HS-5 (cell line): Measurements from ENCODE around the gene PRR9.
A peak's percentile ranks its signal among the peaks of the same experiment; 100 is the strongest.
"Not testable (repeated sequence)": the region's sequence is repeated elsewhere in the genome, so short reads cannot be mapped to it uniquely, and the experiment has no call there.

Source experiments
- DNase-seq: peaks from one replicate; pipeline ENCODE4 v3.0.0-alpha.2; 2012; ENCODE audit warnings: low read depth

Gene PRR9

GRCh38 chr1:153217212-153217611 is at the start of gene PRR9:
Gene PRR9 (plus strand): TSS chr1:153217584. CDS start chr1:153218145, 561 bp downstream.
- peak; percentile 6 for DNase-seq

- no peak for DNase-seq
Measured at GRCh38 chr1:153168686-153169085, 48.7 kb upstream of the PRR9 start.

DNA sequence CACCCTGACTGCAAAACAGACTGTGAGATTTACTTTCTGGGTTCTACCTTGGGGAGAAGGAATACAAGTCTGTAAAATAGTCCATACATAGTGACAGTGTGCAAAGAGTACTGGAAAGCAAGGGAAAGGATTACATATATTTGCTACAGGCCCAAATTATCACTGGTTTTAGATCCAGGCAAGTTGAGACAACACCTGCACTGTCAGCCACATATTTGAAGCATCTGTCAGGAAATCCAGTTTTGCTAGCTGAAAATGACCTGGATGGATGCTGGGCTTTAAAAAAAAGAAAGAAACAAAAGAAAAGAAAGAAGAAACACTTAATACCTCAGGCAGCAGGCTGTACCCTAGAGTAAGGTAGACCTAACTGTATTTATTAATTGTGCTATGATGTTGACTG is 42.8 kb upstream of the PRR9 start:
- no peak for DNase-seq

- DNase-seq = no peak
Measured at GRCh38 chr1:153178922-153179321, 38.5 kb upstream of the PRR9 start.

- no peak for DNase-seq
Measured at GRCh38 chr1:153180556-153180955, 36.8 kb upstream of the PRR9 start.

GRCh38 chr1:153188301-153188700 is 29.1 kb upstream of the PRR9 start:
- not testable (repeated sequence) for DNase-seq

DNA sequence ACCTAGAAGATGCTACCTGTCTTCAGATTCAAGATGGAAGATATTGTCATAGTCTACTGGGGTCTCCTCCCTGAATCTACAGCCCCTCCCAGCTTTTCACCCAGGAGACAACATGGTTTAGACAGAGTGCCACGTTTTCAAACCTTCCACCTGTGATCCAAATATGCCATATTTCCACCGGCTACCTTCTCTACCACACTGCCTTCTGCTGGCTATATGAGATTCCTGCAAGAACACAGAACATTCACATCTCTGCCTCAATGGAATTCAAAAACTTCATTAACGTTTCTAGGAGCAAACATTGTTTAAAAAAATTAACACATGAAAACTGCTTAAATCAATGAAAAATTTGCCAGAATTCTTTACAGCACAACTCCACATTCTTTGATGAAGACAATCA is 27.0 kb upstream of the PRR9 start:
- no peak for DNase-seq

GRCh38 chr1:153192697-153193096 is 24.7 kb upstream of the PRR9 start:
- no peak for DNase-seq

DNA sequence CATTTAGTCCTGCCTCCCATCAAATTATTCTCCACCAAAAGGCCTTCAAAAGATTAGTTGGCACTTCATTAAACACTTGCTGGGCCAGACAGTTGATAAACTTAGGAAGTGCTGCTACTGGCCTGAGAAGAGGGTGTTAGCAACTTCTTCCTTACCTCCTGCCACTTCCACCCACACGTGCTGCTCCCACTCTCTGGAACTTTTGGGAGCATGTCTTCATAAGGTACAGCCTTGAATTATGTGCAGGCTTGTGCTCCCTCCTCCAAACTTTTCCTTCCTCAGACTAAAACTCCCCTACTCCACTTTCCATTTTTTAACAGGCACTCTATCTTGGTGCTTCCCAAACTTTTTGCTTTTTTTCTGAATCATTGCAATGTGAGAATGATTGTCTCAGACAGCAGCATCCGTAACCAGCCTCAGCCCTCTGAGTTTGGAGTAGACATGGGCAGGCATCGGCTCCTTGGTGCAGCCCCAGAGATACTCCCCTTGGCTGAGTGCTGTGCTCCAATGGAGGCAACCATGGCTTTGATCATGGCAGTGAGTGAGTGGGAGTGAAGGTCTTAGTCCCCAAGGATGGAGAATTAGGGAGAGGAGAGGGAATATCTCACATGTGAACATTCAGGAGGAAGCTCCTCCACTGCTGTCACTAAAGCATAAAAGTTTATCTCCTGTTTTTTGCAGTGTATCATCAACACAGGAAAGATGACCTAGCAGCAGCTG is 22.9 kb upstream of the PRR9 start:
- DNase-seq = no peak

- DNase-seq = no peak
Measured at GRCh38 chr1:153195216-153195615, 22.2 kb upstream of the PRR9 start.

DNA sequence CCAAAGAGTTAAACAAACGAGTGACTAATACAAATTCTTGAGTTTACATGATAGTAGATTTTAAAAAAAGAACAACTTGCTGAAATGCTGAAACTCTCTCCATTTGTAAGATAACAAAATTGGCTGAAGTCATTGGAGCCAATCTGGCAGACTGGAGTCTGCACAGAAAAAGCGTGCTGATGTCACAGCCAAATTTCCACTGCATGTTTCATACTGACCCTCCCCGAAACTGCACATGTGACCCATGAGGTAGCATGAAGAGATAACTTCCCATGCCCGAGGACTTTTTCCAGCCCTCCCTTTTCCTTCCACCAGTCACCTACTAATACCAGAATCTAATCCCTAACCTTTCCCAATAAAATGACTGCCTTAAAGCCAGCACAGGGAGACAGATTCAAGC is 15.4 kb upstream of the PRR9 start:
- no peak for DNase-seq

GRCh38 chr1:153203130-153203529 is 14.3 kb upstream of the PRR9 start, which contains the start of gene LELP1:
Gene LELP1 (plus strand): TSS chr1:153203430. CDS start chr1:153204708, 1,278 bp downstream.
- no peak for DNase-seq

GRCh38 chr1:153206631-153207030 is 10.8 kb upstream of the PRR9 start:
- DNase-seq = no peak

- no peak for DNase-seq
Measured at GRCh38 chr1:153210206-153210605, 7.2 kb upstream of the PRR9 start.

DNA sequence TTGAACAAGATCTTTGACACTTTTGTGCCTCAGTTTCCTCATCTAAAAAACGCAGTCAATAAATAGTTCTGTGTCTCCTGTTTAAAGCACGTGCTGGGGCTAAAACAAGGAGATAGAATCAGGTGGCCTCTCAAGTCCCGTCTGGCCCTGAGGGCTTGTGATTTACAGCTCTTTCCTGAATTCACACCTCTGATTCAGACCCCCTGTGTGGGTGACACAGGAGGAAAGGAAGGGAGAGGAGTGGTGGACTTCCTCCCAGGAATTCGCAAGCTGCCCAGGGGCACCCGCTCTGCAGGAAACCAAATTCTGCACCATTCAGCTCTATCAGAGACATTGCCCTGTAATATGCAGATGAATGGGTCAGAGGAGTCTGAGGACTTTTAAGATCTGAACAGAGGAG is 5.2 kb upstream of the PRR9 start:
- DNase-seq = no peak

DNA sequence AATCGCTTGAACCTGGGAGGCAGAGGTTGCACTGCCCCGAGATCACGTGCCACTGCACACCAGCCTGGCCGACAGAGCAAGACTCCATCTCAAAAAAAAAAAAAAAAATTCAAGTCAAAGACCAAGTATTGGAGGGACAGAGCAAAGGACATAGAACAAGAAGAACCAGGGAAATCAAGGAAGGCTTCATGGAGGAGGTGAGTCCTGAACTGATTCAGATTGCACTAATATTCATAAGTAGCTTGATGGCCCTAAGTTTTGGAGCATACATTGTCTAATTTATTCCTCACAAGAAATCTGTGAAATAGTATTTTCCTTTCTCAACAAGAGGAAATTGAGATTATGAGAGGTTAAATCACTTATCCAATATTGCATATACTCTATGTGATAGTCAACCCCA is 3.9 kb upstream of the PRR9 start:
- no peak for DNase-seq

- DNase-seq = no peak
Measured at GRCh38 chr1:153217744-153218416, 496 bp downstream of the PRR9 start.

DNA sequence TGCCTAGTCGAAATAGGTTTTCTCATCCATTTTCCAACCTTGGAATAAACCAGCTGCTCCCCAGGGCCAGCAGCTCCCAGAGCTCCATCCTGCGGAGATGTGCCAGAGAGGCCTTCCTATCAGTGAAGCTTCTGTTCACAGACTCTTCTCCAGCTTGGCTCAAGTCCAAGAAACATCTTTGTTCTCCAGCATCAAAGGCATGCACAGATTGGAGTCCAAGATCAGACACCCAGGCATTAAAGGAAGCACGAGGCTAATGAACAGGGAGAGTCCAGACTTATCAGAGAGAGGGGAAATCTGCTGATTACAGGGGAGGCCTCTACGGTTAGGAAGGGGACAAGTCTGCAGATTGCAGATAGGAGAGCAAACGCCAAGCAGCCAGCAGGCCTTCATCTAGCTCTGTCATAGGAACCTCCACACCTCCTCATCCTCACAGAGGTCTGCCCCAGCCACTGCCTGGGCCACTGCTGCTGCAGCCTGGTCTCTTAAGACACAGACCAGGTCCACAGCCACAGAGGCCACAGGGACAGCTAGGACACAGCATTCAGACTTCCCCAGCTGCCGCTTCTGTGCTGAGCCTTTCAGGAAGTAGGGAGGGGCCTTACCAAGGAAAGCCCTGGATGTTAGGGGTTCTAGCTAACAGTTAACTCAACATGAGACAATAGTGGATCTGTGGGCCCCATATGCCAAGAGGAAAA is 3.4 kb downstream of the PRR9 start:
- DNase-seq = no peak

- peak; percentile 11 for DNase-seq
Measured at GRCh38 chr1:153223040-153223891, 5.9 kb downstream of the PRR9 start.

DNA sequence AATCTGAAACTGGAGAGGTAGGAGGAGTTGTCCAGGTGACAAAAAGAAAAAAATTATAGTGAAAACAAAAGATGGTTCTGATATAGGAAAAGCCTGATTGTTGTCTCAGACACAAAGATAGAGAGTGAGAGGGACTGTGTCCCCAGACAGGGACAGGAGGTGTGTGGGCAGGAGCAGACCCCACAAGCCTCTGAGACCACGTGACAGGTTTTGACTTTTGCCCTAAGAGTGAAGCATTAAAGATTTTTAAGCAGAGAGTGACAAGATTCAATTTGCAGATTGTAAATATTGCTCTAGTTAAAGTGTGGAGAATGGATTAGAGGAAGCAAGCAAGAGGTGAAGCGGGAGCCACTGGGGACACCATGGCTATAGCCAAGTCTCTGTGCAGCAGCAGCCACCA is 10.4 kb downstream of the PRR9 start:
- no peak for DNase-seq

DNA sequence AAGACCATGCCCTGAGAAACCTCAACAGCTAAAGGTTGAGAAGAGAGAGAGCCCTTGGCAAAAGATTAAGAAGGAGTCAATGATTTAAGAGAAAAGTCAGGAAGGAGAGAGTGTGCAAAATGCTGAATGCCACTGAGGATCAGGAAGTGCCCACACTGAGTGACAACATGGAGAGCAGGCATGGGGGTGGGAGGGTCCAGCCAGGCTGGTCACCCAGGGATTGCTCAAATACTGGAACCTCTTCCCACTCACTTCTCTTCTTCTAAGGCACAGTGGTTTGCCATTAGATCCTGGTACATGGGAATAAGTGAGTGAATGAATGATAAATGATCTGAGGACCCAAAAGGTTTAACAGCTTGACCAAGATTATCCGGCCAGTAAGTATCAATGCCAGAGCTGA is 11.1 kb downstream of the PRR9 start:
- DNase-seq = no peak
